ENCODE data around the gene ITGA5. TPM values are rescaled to one million over a fixed set of nuclear protein-coding genes. Genes with fewer than 3 reads are reported as not detected.

ITGA5 gene
- total RNA-seq, 1 donor from 2014 or later, result 109 TPM

DNA sequence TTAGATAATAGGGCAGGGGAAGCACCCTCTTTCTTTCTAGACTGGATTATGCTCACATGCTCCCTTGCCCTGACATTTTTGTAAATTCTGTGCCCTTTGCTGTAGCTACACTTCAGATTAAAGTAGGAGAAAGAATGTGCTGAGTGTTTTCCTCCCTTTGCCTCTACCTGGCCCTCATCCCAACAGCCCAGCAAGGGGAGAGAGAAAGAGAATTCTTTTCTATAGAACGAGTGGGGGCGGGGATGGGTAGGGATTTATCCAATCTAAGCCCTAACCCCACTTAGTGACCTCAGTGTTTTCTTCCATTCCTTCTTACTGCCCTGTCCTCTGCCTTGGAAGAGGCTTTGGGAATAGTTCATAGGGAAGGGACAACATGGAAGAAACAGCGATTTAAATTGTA lies 68.3 kb downstream of the ITGA5 start:
- no peak for DNase-seq (ENCODE audit: low read depth)
- no peaks in the 10 kb centered on the region for H3K27me3 ChIP-seq (ENCODE audit: control insufficient read depth, insufficient read depth, low read length)
- TF ChIP-seq, protein P1, sequence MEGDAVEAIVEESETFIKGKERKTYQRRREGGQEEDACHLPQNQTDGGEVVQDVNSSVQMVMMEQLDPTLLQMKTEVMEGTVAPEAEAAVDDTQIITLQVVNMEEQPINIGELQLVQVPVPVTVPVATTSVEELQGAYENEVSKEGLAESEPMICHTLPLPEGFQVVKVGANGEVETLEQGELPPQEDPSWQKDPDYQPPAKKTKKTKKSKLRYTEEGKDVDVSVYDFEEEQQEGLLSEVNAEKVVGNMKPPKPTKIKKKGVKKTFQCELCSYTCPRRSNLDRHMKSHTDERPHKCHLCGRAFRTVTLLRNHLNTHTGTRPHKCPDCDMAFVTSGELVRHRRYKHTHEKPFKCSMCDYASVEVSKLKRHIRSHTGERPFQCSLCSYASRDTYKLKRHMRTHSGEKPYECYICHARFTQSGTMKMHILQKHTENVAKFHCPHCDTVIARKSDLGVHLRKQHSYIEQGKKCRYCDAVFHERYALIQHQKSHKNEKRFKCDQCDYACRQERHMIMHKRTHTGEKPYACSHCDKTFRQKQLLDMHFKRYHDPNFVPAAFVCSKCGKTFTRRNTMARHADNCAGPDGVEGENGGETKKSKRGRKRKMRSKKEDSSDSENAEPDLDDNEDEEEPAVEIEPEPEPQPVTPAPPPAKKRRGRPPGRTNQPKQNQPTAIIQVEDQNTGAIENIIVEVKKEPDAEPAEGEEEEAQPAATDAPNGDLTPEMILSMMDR (IDR thresholded peaks at IDR 0.05; ENCODE audit: insufficient read depth, low read length, poor library complexity, severe bottlenecking), result no peak
- no peak overlapping the region for H3K4me3 ChIP-seq (ENCODE audit: low read depth, low read length)
- no peaks in the 10 kb centered on the region for H3K36me3 ChIP-seq (ENCODE audit: control insufficient read depth, insufficient read depth, low read length)

DNA sequence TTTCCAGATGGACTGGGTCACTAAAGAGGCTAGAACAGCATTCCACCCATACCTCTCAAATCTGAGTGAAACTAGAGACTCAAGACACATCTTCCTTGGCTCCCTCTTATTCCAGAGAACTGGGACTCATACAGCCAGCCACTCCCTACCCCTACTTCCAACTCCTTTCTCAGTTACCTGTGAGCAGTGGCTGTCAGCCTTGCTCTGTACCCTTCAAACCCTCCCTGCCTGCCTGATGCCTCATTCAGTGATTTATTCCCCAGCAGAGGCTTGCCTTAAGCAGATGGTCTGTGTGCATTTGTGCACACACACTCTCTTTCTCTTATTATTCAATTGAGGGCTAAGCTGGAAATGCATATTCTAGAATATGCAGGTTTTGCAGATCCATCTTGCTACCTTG lies 69.4 kb downstream of the ITGA5 start:
- no peaks in the 10 kb centered on the region for H3K27me3 ChIP-seq (ENCODE audit: control insufficient read depth, insufficient read depth, low read length)
- no peak overlapping the region for H3K4me3 ChIP-seq (ENCODE audit: low read depth, low read length)
- H3K36me3 ChIP-seq (ENCODE audit: control insufficient read depth, insufficient read depth, low read length), result no peaks in the 10 kb centered on the region
- TF ChIP-seq, protein P1 (IDR thresholded peaks at IDR 0.05; ENCODE audit: insufficient read depth, low read length, poor library complexity, severe bottlenecking), result no peak
- no peak for DNase-seq (ENCODE audit: low read depth)

DNA sequence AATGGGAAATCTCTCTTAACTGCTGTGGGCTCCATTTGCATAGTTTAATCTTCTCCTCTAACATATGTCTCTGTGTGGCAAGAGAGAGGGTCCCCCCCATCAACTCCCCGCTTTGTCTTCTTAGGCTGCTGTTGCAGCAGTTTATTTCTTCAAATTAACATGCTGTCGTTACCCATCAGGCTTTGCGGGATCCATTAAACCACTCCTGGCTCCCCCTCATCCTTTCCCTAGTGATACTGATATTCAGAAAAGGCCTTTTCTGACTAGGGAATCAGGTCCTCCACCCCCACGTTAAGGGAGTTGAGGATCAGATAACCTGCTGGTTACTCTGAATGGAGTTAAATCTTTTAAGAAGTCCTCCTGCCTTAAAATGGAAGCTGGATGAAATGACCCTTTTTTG lies 70.0 kb downstream of the ITGA5 start:
- no peak for DNase-seq (ENCODE audit: low read depth)
- no peaks in the 10 kb centered on the region for H3K27me3 ChIP-seq (ENCODE audit: control insufficient read depth, insufficient read depth, low read length)
- TF ChIP-seq, protein P1 (IDR thresholded peaks at IDR 0.05; ENCODE audit: insufficient read depth, low read length, poor library complexity, severe bottlenecking), result no peak
- no peak overlapping the region for H3K4me3 ChIP-seq (ENCODE audit: low read depth, low read length)
- H3K36me3 ChIP-seq (ENCODE audit: control insufficient read depth, insufficient read depth, low read length), result no peaks in the 10 kb centered on the region

Other genes starting within 250 kb of the ITGA5 start
- 66.5 and 67.1 TPM in 2 replicates for gene SMUG1, start 230.3 kb downstream of the ITGA5 start, total RNA-seq
- gene CBX5, start 139.1 kb downstream of the ITGA5 start, total RNA-seq, result 63.8 and 64.8 TPM in 2 replicates
- gene HNRNPA1, start 138.5 kb downstream of the ITGA5 start, total RNA-seq, result 514 and 645 TPM in 2 replicates
- 0.07 and 0.17 TPM in 2 replicates for gene NFE2, start 118.3 kb downstream of the ITGA5 start, total RNA-seq
- gene COPZ1, start 94.1 kb downstream of the ITGA5 start, total RNA-seq, result 122 and 157 TPM in 2 replicates
- not detected in 2 replicates for gene GPR84, start 54.8 kb downstream of the ITGA5 start, total RNA-seq
- gene ZNF385A, start 34.5 kb downstream of the ITGA5 start, total RNA-seq, result 5.6 and 11.6 TPM in 2 replicates
- 0.34 and 1.8 TPM in 2 replicates for gene GTSF1, start 54.3 kb upstream of the ITGA5 start, total RNA-seq
- gene NCKAP1L, start 78.5 kb upstream of the ITGA5 start, total RNA-seq, result not detected in 2 replicates
- 0.75 and 1.8 TPM in 2 replicates for gene PDE1B, start 130.3 kb upstream of the ITGA5 start, total RNA-seq
- 2.4 and 3.4 TPM in 2 replicates for gene PPP1R1A, start 169.4 kb upstream of the ITGA5 start, total RNA-seq
- not detected in 2 replicates for gene LACRT, start 215.6 kb upstream of the ITGA5 start, total RNA-seq
- not detected in 2 replicates for gene DCD, start 229.1 kb upstream of the ITGA5 start, total RNA-seq